GM12873 (cell line): ENCODE results near the gene SLC2A9.

Source experiments
- TF ChIP-seq, protein P1 (sequence below): IDR thresholded peaks from 2 replicates; pipeline ENCODE4 v1.5.1; 2012; ENCODE audit warnings: low read depth, mild to moderate bottlenecking, moderate library complexity, low read length, control low read depth; ENCODE audit not compliant: insufficient read depth; ENCODE audit errors: missing control alignments

The SLC2A9 gene

DNA sequence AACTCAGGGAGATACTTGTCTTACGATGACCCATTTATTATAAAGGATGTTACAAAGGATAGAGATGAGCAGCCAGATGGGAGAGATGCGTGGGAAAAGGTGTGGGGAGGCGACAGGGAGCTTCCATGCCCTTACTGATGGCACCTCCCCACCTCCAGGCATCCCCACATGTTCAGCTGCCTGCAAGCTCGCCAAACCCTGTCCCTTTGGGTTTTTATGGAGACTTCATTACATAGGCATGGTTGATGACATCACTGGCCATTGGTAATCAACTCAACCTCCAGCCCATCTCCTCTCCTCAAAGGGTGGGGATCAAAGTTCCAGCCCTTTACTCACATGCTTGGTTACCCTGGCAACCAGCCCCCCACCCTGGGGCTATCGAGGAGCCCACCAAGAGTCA lies 29.4 kb upstream of the SLC2A9 start:
- TF ChIP-seq, protein P1, sequence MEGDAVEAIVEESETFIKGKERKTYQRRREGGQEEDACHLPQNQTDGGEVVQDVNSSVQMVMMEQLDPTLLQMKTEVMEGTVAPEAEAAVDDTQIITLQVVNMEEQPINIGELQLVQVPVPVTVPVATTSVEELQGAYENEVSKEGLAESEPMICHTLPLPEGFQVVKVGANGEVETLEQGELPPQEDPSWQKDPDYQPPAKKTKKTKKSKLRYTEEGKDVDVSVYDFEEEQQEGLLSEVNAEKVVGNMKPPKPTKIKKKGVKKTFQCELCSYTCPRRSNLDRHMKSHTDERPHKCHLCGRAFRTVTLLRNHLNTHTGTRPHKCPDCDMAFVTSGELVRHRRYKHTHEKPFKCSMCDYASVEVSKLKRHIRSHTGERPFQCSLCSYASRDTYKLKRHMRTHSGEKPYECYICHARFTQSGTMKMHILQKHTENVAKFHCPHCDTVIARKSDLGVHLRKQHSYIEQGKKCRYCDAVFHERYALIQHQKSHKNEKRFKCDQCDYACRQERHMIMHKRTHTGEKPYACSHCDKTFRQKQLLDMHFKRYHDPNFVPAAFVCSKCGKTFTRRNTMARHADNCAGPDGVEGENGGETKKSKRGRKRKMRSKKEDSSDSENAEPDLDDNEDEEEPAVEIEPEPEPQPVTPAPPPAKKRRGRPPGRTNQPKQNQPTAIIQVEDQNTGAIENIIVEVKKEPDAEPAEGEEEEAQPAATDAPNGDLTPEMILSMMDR, result no peak

DNA sequence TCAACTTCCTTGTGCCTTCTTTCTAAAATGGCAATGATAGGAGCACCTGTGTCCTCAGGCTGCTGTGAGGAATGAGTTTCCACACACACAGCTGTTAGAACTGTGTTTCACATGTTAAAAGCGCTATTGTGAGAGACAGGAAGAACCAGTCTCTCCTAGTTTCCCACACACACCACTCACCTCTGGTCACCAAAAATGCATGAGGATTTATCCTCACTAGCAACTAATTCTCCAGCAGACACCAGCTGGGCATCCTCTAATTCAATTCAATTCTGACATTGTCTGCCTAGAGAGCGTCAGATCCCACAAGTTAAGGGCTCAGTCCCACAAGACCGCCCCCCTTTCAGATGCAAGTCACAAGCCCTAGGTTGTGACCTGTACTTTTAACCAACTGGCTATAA lies 29.0 kb upstream of the SLC2A9 start:
- TF ChIP-seq, protein P1, result no peak

DNA sequence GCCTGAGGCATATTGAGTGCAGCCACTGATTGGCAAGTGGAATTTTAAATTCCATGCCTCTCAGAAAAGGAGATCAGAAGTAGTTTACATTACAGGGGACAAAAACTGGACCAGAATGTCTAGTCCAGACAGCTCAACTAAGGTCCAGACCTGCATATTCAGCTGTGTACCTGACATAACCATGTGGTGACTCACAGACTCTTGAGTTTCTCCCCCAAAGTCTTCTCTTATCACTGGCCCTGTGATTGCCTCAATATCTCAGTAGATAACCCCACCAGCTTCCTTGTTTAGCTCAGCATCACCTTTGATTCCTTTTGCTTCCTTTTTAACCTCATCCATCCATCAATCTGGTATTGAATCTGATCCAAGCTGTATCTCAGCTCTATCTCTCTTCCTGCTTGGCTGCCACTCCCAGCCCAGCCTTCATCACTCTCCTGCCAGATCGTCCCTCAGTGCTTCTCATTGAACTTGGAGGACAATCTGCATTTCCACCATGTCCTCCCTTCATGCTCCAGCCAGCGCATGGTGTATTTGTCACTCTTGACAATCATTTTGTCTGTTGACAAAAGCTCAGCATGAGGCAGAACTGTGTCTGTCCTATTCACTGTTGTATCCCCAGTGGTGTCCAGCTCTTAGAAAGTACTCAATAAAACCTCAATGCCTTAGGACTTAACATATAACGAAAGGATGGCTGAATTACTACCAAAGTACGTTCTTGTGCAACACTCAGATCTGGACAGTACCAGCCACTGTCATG lies 27.8 kb upstream of the SLC2A9 start:
- TF ChIP-seq, protein P1, result no peak

DNA sequence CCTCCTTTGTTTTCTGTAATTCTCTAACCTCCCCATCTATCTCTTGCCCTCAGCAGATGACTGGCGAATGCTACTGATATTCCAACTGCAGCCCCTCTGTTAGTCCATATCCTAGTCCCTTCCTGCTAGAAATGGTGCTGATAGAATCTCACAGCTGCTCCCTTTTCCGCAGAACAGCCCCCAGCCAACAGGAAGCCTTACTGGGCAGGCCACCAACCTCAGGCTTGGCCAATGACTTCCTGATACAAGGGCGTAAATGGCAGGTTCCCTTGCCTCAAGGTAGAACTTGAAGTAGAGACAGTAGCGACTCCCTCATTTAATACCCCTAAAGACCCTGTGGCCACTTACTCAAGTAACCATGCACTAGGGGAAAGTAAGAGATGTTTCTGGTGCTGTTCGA lies 26.7 kb upstream of the SLC2A9 start:
- TF ChIP-seq, protein P1, result no peak

DNA sequence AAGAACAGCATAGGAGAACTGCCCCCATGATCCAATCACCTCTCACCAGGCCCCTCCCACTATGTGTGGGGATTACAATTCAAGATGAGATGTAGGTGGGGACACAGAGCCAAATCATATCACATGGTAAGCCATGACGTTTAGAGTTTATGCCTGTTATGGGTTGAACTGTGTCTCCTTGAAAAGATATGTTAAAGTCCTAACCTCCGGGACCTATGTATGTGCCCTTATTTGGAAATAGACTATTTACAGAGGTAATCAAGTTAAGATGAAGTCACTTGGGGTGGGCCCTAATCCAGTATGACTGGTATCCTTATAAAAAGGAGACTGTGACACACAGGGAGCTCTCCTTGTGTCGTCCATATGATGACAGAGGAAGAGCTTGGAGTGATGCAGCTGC lies 25.2 kb upstream of the SLC2A9 start:
- TF ChIP-seq, protein P1, result no peak

DNA sequence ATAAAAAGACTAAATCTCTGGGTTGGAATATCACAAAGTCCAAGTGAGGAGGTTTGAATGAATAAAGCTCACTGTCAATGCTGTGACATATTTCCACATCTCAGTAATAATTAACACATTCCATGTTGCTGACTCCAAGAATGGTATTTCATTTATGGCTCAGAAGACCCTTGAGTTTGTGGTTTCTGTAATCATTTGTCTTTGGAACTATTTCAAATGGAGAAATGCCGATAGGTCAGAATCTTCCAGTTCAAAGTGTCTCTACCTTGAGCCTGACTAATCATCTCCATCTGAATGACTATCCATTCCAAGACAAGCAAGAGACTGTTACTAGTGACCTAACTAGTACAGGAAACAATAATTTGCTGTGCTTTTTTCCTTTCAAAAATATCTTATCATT lies 24.2 kb upstream of the SLC2A9 start:
- TF ChIP-seq, protein P1, result no peak

DNA sequence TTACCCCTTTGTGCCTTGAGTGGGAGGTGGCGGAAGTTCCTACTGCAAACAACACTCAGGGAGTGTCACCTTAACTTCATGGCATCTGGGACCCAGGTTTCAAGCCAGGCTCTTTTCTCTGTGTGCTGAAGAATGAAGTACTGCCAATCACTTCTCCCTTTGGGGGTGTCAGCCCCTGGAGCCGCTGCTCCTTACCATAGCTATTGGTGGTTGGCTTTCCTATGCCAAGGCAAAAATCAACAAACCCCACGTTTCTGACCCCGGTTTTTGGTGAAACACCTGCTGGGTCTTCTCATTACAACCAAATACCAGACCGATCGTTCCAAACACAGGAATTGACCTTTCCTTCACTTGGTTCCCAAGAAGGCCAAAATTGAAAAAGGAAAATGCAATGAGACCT lies 19.7 kb upstream of the SLC2A9 start:
- TF ChIP-seq, protein P1, result no peak
